ENCODE data around the gene TANC2. TPM values are rescaled to one million over a fixed set of nuclear protein-coding genes. Genes with fewer than 3 reads are reported as not detected.

TANC2 gene
- total RNA-seq, 3 donors from 2014 or later (not counting 1 experiment from before 2014, with no cell fraction given) = 53.9 to 59.9 (median 59.4) TPM

GRCh38 chr17:62937606-62938005 lies 28.4 kb upstream of the TANC2 start:
- no peak for TF ChIP-seq CTCF (IDR thresholded peaks at IDR 0.05)
- H3K4me3 ChIP-seq (ENCODE audit: low read length) = no peak overlapping the region
- intact Hi-C loops (cut with micrococcal nuclease) = no loop called here
- H3K4me3 Mint-ChIP-seq = no peak overlapping the region
- whole genome bisulfite sequencing (ENCODE audit: insufficient coverage) = 58% methylated on average over 1 of the region's 1 CpG
- DNase-seq (no peak), ATAC-seq (no peak)
- peaks cover 35 to 38% of the 10 kb centered on the region in 2 donors for H3K27me3 Mint-ChIP-seq (ENCODE audit: low read depth in 2 of 2)
- no peaks in the 10 kb centered on the region for H3K4me1 Mint-ChIP-seq
- no peaks in the 10 kb centered on the region for H3K36me3 ChIP-seq (ENCODE audit: control insufficient read depth, insufficient read depth, low read length)
- no peak overlapping the region for H3K27ac ChIP-seq (ENCODE audit: low read length)
- no peaks in the 10 kb centered on the region for H3K36me3 Mint-ChIP-seq
- no peaks in the 10 kb centered on the region for H3K9me3 ChIP-seq (ENCODE audit: control insufficient read depth, insufficient read depth, low read length)
- H3K27me3 ChIP-seq (ENCODE audit: control insufficient read depth, insufficient read depth, low read length) = peaks cover 6% of the 10 kb centered on the region
- H3K9me3 Mint-ChIP-seq = peaks cover 5 to 11% of the 10 kb centered on the region in 2 donors
- no peak overlapping the region for H3K27ac Mint-ChIP-seq
- no peaks in the 10 kb centered on the region for H3K4me1 ChIP-seq (ENCODE audit: control insufficient read depth, insufficient read depth, low read length)

- H3K27me3 Mint-ChIP-seq (ENCODE audit: low read depth in 2 of 2) = peaks cover 25 to 36% of the 10 kb centered on the region in 2 donors
Measured at GRCh38 chr17:62941358-62941991, 24.6 kb upstream of the TANC2 start.

GRCh38 chr17:62948370-62948769 lies 17.7 kb upstream of the TANC2 start:
- Histone ChIP-seq H3K36me3 (ENCODE audit: control insufficient read depth, insufficient read depth, low read length) (no peaks in the 10 kb centered on the region), H3K4me3 (ENCODE audit: low read length) (no peak overlapping the region), H3K27ac (ENCODE audit: low read length) (no peak overlapping the region), H3K27me3 (ENCODE audit: control insufficient read depth, insufficient read depth, low read length) (no peaks in the 10 kb centered on the region), H3K4me1 (ENCODE audit: control insufficient read depth, insufficient read depth, low read length) (no peaks in the 10 kb centered on the region), H3K9me3 (ENCODE audit: control insufficient read depth, insufficient read depth, low read length) (no peaks in the 10 kb centered on the region)
- no CpG with 5 or more reads among the region's 1 CpG for WGBS (ENCODE audit: insufficient coverage)
- intact Hi-C loops (cut with micrococcal nuclease) = no loop called here
- Mint-ChIP-seq H3K36me3 (no peaks in the 10 kb centered on the region), H3K4me3 (no peak overlapping the region), H3K4me1 (no peaks in the 10 kb centered on the region), H3K27ac (no peak overlapping the region), H3K9me3 (no peaks in the 10 kb centered on the region), H3K27me3 (ENCODE audit: low read depth in 2 of 2) (peaks cover 12 to 26% of the 10 kb centered on the region in 2 donors)
- TF ChIP-seq CTCF (IDR thresholded peaks at IDR 0.05) = no peak
- DNase-seq = no peak
- ATAC-seq = no peak

More at GRCh38 chr17:62941358-62941991, 24.6 kb upstream of the TANC2 start:
- Mint-ChIP-seq H3K4me1 (no peaks in the 10 kb centered on the region), H3K9me3 (peaks cover 5 to 11% of the 10 kb centered on the region in 2 donors), H3K4me3 (no peak overlapping the region), H3K36me3 (no peaks in the 10 kb centered on the region), H3K27ac (no peak overlapping the region)
- ATAC-seq = no peak
- Histone ChIP-seq H3K9me3 (ENCODE audit: control insufficient read depth, insufficient read depth, low read length) (no peaks in the 10 kb centered on the region), H3K4me3 (ENCODE audit: low read length) (no peak overlapping the region), H3K36me3 (ENCODE audit: control insufficient read depth, insufficient read depth, low read length) (no peaks in the 10 kb centered on the region), H3K4me1 (ENCODE audit: control insufficient read depth, insufficient read depth, low read length) (no peaks in the 10 kb centered on the region), H3K27me3 (ENCODE audit: control insufficient read depth, insufficient read depth, low read length) (peaks cover 2% of the 10 kb centered on the region), H3K27ac (ENCODE audit: low read length) (no peak overlapping the region)
- 84% methylated on average over 3 of the region's 4 CpGs for WGBS (ENCODE audit: insufficient coverage)
- no peak for TF ChIP-seq CTCF (IDR thresholded peaks at IDR 0.05)
- intact Hi-C loops (cut with micrococcal nuclease) = no loop called here
- DNase-seq = no peak

- Mint-ChIP-seq H3K27ac (no peak overlapping the region), H3K27me3 (ENCODE audit: low read depth in 2 of 2) (peaks cover 7 to 19% of the 10 kb centered on the region in 2 donors), H3K4me1 (no peaks in the 10 kb centered on the region), H3K9me3 (no peaks in the 10 kb centered on the region), H3K4me3 (no peak overlapping the region), H3K36me3 (no peaks in the 10 kb centered on the region)
- Histone ChIP-seq H3K27ac (ENCODE audit: low read length) (no peak overlapping the region), H3K9me3 (ENCODE audit: control insufficient read depth, insufficient read depth, low read length) (no peaks in the 10 kb centered on the region), H3K27me3 (ENCODE audit: control insufficient read depth, insufficient read depth, low read length) (no peaks in the 10 kb centered on the region), H3K4me1 (ENCODE audit: control insufficient read depth, insufficient read depth, low read length) (no peaks in the 10 kb centered on the region), H3K4me3 (ENCODE audit: low read length) (no peak overlapping the region), H3K36me3 (ENCODE audit: control insufficient read depth, insufficient read depth, low read length) (no peaks in the 10 kb centered on the region)
- intact Hi-C loops (cut with micrococcal nuclease) = no loop called here
- DNase-seq (no peak), ATAC-seq (no peak)
- TF ChIP-seq CTCF (IDR thresholded peaks at IDR 0.05) = no peak
- WGBS (ENCODE audit: insufficient coverage) = 67% methylated on average over 1 of the region's 3 CpGs
Measured at GRCh38 chr17:62949036-62949435, 17.0 kb upstream of the TANC2 start.

Data from natural killer cell (primary cell).